DND-41 (cell line): ENCODE measurements around the gene SMIM9.

Experiments
- ATAC-seq: fragments of 200-7000 bp; cut with Tn5 transposase; 3 replicates; pipeline ENCODE4 v1.9.1; 2021; ENCODE audit warnings: low read depth; ENCODE audit not compliant: insufficient read depth
- DNase-seq: peaks from one replicate; pipeline ENCODE4 v3.0.0-alpha.2; 2020
- H2AFZ ChIP-seq: 2 replicates; pipeline ENCODE4 v1.6.0; 2012; ENCODE audit warnings: low read depth, low read length
- H3K27ac ChIP-seq: 2 replicates; pipeline ENCODE4 v1.5.1; 2012; ENCODE audit warnings: low read length, inconsistent platforms
- H3K27me3 ChIP-seq: fragments of 200-600 bp; sonication (generic); 2 replicates; pipeline ENCODE4 v1.6.0; 2012; ENCODE audit warnings: low read length, mild to moderate bottlenecking, inconsistent platforms; ENCODE audit not compliant: insufficient read depth, poor library complexity
- H3K36me3 ChIP-seq: 2 replicates; pipeline ENCODE4 v1.5.1; 2012; ENCODE audit warnings: low read length, inconsistent platforms; ENCODE audit not compliant: insufficient read depth
- H3K4me1 ChIP-seq: 2 replicates; pipeline ENCODE4 v1.5.1; 2012; ENCODE audit warnings: mild to moderate bottlenecking, low read length; ENCODE audit not compliant: insufficient read depth
- H3K4me2 ChIP-seq: 2 replicates; pipeline ENCODE4 v1.6.0; 2012; ENCODE audit warnings: mild to moderate bottlenecking, moderate library complexity, low read length, inconsistent platforms; ENCODE audit not compliant: insufficient read depth
- H3K4me3 ChIP-seq, 2 experiments: fragments of 200-600 bp in 1 of 2; shearing (Covaris generic) in 1 of 2; 2 replicates each; pipeline ENCODE4 v1.5.1; 2012 to 2016; ENCODE audit warnings: inconsistent platforms in 2 of 2, low read length in 2 of 2, mild to moderate bottlenecking in 2 of 2, low read depth in 1 of 2, moderate library complexity in 1 of 2
- H3K79me2 ChIP-seq: 2 replicates; pipeline ENCODE4 v1.6.0; 2012; ENCODE audit warnings: low read length, inconsistent platforms; ENCODE audit not compliant: insufficient read depth
- H3K9ac ChIP-seq: 2 replicates; pipeline ENCODE4 v1.6.0; 2012; ENCODE audit warnings: low read depth, mild to moderate bottlenecking, inconsistent platforms, low read length, moderate library complexity
- H3K9me3 ChIP-seq: 2 replicates; pipeline ENCODE4 v1.5.1; 2012; ENCODE audit warnings: low read length, moderate library complexity, mild to moderate bottlenecking, inconsistent platforms; ENCODE audit not compliant: insufficient read depth, severe bottlenecking
- H4K20me1 ChIP-seq: 2 replicates; pipeline ENCODE4 v1.6.0; 2012; ENCODE audit warnings: low read length; ENCODE audit not compliant: insufficient read depth
- CTCF ChIP-seq: IDR thresholded peaks from 2 replicates; pipeline ENCODE4 v1.5.1; 2012; ENCODE audit warnings: borderline replicate concordance, low read length, moderate library complexity, mild to moderate bottlenecking; ENCODE audit not compliant: poor library complexity, severe bottlenecking; ENCODE audit errors: extremely low read depth
- EZH2 ChIP-seq: IDR thresholded peaks from 3 replicates; pipeline ENCODE4 v1.6.1; 2012; ENCODE audit warnings: borderline replicate concordance, low read depth, mild to moderate bottlenecking, moderate library complexity, low read length, inconsistent platforms; ENCODE audit not compliant: severe bottlenecking

The SMIM9 gene

GRCh38 chrX:154795016-154795415, 39.4 kb downstream of the SMIM9 start:
- no peaks in the 10 kb centered on the region for H3K27me3 ChIP-seq
- no peak for TF ChIP-seq EZH2
- TF ChIP-seq CTCF = no peak
- H2AFZ ChIP-seq = no peak overlapping the region
- H3K9me3 ChIP-seq = no peaks in the 10 kb centered on the region
- H4K20me1 ChIP-seq = peaks cover 3% of the 10 kb centered on the region; the same call in 1 of the 2 replicates
- H3K4me3 ChIP-seq = no peak overlapping the region
- ATAC-seq = no peak
- peaks cover 48% of the 10 kb centered on the region for H3K79me2 ChIP-seq
- no peak overlapping the region for H3K9ac ChIP-seq
- no peak overlapping the region for H3K4me2 ChIP-seq
- H3K27ac ChIP-seq = no peak overlapping the region
- DNase-seq = no peak
- H3K36me3 ChIP-seq = peaks cover 5% of the 10 kb centered on the region; the same call in 1 of the 2 replicates
- H3K4me1 ChIP-seq = peaks cover 13% of the 10 kb centered on the region

GRCh38 chrX:154793084-154793795, 41.2 kb downstream of the SMIM9 start:
- Histone ChIP-seq H3K4me3 (no peak overlapping the region), H3K9ac (no peak overlapping the region), H3K4me1 (no peaks in the 10 kb centered on the region), H2AFZ (no peak overlapping the region), H4K20me1 (peaks cover 3% of the 10 kb centered on the region; the same call in 1 of the 2 replicates), H3K4me2 (no peak overlapping the region), H3K27ac (no peak overlapping the region), H3K79me2 (peaks cover 37% of the 10 kb centered on the region), H3K27me3 (no peaks in the 10 kb centered on the region), H3K9me3 (no peaks in the 10 kb centered on the region), H3K36me3 (peaks cover 5% of the 10 kb centered on the region; the same call in 1 of the 2 replicates)
- no peak for DNase-seq
- no peak for TF ChIP-seq EZH2
- TF ChIP-seq CTCF = no peak
- ATAC-seq = no peak

- no peaks in the 10 kb centered on the region for H3K4me1 ChIP-seq
- H3K4me3 ChIP-seq = no peak overlapping the region
- H3K36me3 ChIP-seq = peaks cover 5% of the 10 kb centered on the region; the same call in 1 of the 2 replicates
- H3K4me2 ChIP-seq = no peak overlapping the region
- H3K9me3 ChIP-seq = no peaks in the 10 kb centered on the region
- H3K27ac ChIP-seq = no peak overlapping the region
- ATAC-seq = no peak
- H2AFZ ChIP-seq = no peak overlapping the region
- TF ChIP-seq CTCF (no peak), EZH2 (no peak)
- H4K20me1 ChIP-seq = peaks cover 3% of the 10 kb centered on the region; the same call in 1 of the 2 replicates
- DNase-seq = no peak
- H3K9ac ChIP-seq = no peak overlapping the region
- H3K79me2 ChIP-seq = peaks cover 29% of the 10 kb centered on the region
- no peaks in the 10 kb centered on the region for H3K27me3 ChIP-seq
These were observed 42.5 kb downstream of the SMIM9 start for GRCh38 chrX:154791939-154792338.
